Aorta (tissue), 5 donors: ENCODE results near the gene TTC9. TPM values are rescaled to one million over a fixed set of nuclear protein-coding genes. Genes with fewer than 3 reads are reported as not detected.

Source experiments
- ATAC-seq: fragments of 200-7000 bp; cut with Tn5 transposase; one replicate; pipeline ENCODE4 v1.9.1; 2022; ENCODE audit warnings: moderate library complexity; ENCODE audit not compliant: low FRiP score
- DNase-seq, 2 donors: peaks; one replicate each; pipeline ENCODE4 v3.0.0-alpha.2; 2020
- H3K27ac ChIP-seq, 2 donors: one replicate each; pipeline ENCODE4 v1.5.1; 2013; ENCODE audit warnings: low read length in 2 of 2, mild to moderate bottlenecking in 2 of 2, moderate library complexity in 2 of 2, control low read depth in 1 of 2, inconsistent platforms in 1 of 2, low read depth in 1 of 2
- H3K27me3 ChIP-seq, 2 donors: one replicate each; pipeline ENCODE4 v1.6.1; 2013; ENCODE audit warnings: control low read depth in 1 of 2, low read length in 1 of 2, mild to moderate bottlenecking in 1 of 2, moderate library complexity in 1 of 2; ENCODE audit not compliant: insufficient read depth in 2 of 2, control insufficient read depth in 1 of 2
- H3K36me3 ChIP-seq, 2 donors: one replicate each; pipeline ENCODE4 v1.6.1; 2013; ENCODE audit warnings: control low read depth in 1 of 2, low read length in 1 of 2, mild to moderate bottlenecking in 1 of 2; ENCODE audit not compliant: insufficient read depth in 2 of 2, control insufficient read depth in 1 of 2
- H3K4me1 ChIP-seq, 2 donors: one replicate each; pipeline ENCODE4 v1.6.1; 2013; ENCODE audit warnings: low read length in 2 of 2, control low read depth in 1 of 2, mild to moderate bottlenecking in 1 of 2, moderate library complexity in 1 of 2; ENCODE audit not compliant: insufficient read depth in 2 of 2, control insufficient read depth in 1 of 2
- H3K4me3 ChIP-seq, 2 donors: one replicate each; pipeline ENCODE4 v1.5.1; 2013; ENCODE audit warnings: low read length in 2 of 2, control low read depth in 1 of 2, mild to moderate bottlenecking in 1 of 2
- H3K9me3 ChIP-seq: one replicate; pipeline ENCODE4 v1.6.1; 2013; ENCODE audit warnings: mild to moderate bottlenecking, low read length; ENCODE audit not compliant: control insufficient read depth
- WGBS, 2 donors: extraction: QIAGEN DNeasy Blood & Tissue Kit; methylation state at CpG; one replicate each; pipeline ENCODE4 v1.1.7; 2013; 5-methylcytosine and 5-hydroxymethylcytosine counted together
- intact Hi-C, 2 donors: fragments of 100-400 bp; cut with DNase I; formaldehyde crosslinking; loops; one replicate each; pipeline versions ENCODE4 v1.14.2 to v1.15.0; 2022
- long read RNA-seq, 2 donors: library from polyadenylated mRNA; unstranded; transcript quantifications; one replicate each; pipeline ENCODE4 v2.0.0, GENCODE V29; 2020 to 2021
- polyA plus RNA-seq, 2 donors: library from polyadenylated mRNA; stranded (reverse); fragments of 200-250 nt; gene quantifications; one replicate each; pipeline ENCODE4 v1.2.3, GENCODE V29; 2013
- total RNA-seq, 2 donors: library from RNA; stranded (reverse); fragmentation: NEBNext Ultra II Directional; extraction: Animal tissue kit (Norgen Biotek cat#: 25700); gene quantifications; one replicate each; pipeline ENCODE4 v1.2.1, GENCODE V29; 2021
- donor health status: healthy with polysubstance abuse.
- donor health status: Bipolar disorder and iron deficiency.
- donor health status: DM: no; HTN: no; CAD: no.
- donor health status: DM: no; HTN: no; CAD: no.
- donor health status: DM: yes; HTN: yes; CAD: no.

TTC9 gene
- 1 to 10 TPM; 2.7 to 2.9 TPM for total RNA-seq
- 1 to 10 TPM; 1.6 to 2.8 TPM for polyA plus RNA-seq
- long read RNA-seq, donor 1: 0 reads
- long read RNA-seq, donor 2, full-length matches to known transcripts: 6 of 6 reads
- long read RNA-seq, donor 2, partial matches to known transcripts: 0 of 6 reads
- long read RNA-seq, donor 2, other reads (novel, unspliced or antisense): 0 of 6 reads

DNA sequence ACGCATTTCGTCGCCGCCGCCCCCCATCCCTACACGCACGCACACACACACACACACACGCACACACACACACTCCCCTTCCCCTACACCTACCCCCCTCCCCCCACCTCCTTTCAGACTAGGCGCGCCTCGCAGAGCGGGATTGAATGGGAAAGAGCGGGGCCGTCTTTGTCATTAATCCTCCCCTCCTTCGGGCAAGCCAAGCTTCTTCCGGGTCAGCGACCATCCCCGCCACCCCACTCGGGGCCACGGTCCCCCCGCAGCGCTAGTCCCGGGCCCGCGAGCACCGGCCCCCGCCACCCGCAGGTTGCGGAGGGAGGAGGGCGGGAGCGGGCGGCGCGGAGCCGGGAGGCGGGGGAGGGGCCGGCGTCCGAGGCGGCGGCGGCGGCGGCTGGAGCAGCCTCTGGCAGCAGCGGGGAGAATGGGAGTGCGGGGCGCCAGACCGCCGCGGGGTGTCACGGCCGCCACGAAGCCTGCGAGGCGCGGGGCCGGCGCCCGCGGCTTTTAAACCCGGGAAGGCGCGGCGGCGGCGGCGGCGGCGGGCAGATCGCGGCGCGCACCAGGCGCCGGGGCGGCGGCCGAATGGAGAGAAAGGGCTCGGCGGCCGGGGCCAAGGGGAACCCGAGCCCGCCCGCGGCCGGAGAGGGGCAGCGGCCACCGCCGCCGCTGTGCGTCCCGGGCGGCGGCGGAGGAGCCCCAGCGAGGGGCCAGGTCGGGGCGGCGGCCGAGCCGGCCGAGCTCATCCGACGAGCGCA lies at the start of gene TTC9:
Gene TTC9, plus strand, starts transcription at position 369 of the 755 bp plus-strand sequence. Its CDS starts 214 bp downstream, at position 583.
- peaks cover 0 to 5% of the 10 kb centered on the region in 2 donors for H3K4me1 ChIP-seq
- no peaks in the 10 kb centered on the region for H3K9me3 ChIP-seq
- H3K36me3 ChIP-seq: no peaks in the 10 kb centered on the region
- DNase-seq (peak; percentile 45 to 78), ATAC-seq (peak; percentile 76)
- intact Hi-C loops: loop anchor here in 1 of 2 donors (5.0 kb wide), 2 partner anchors 34 to 71 kb away; no protein-coding TSS in a partner anchor
- WGBS, 2 donors: 1% methylated on average over 37 to 105 of the region's 105 CpGs
- peak within 1 kb of the TSS; percentile 93 to 99 for H3K4me3 ChIP-seq
- H3K27ac ChIP-seq: no peak within 1 kb of the TSS
- no peaks in the 10 kb centered on the region for H3K27me3 ChIP-seq

- Histone ChIP-seq H3K4me3 (no peak overlapping the region), H3K36me3 (peaks cover 5 to 8% of the 10 kb centered on the region in 2 donors), H3K4me1 (peaks cover 0 to 6% of the 10 kb centered on the region in 2 donors), H3K27me3 (no peaks in the 10 kb centered on the region), H3K27ac (no peak overlapping the region), H3K9me3 (no peaks in the 10 kb centered on the region)
- DNase-seq (no peak), ATAC-seq (no peak)
- WGBS, 2 donors: 96 to 97% methylated on average over 9 of the region's 9 CpGs
- intact Hi-C loops: no loop called here
Measured at GRCh38 chr14:70594461-70594860, 47.3 kb upstream of the TTC9 start.

- ATAC-seq (no peak), DNase-seq (no peak)
- Histone ChIP-seq H3K27me3 (no peaks in the 10 kb centered on the region), H3K36me3 (peaks cover 5 to 8% of the 10 kb centered on the region in 2 donors), H3K4me1 (peaks cover 0 to 7% of the 10 kb centered on the region in 2 donors), H3K4me3 (no peak overlapping the region), H3K27ac (no peak overlapping the region), H3K9me3 (no peaks in the 10 kb centered on the region)
- intact Hi-C loops: no loop called here
- 71 to 79% methylated on average over 9 of the region's 9 CpGs for WGBS, 2 donors
Measured at GRCh38 chr14:70595443-70596185, 46.1 kb upstream of the TTC9 start.

- ATAC-seq (no peak), DNase-seq (no peak)
- no peaks in the 10 kb centered on the region for H3K27me3 ChIP-seq
- peaks cover 0 to 7% of the 10 kb centered on the region in 2 donors for H3K4me1 ChIP-seq
- 88 to 93% methylated on average over 3 of the region's 3 CpGs for WGBS, 2 donors
- no peak overlapping the region for H3K27ac ChIP-seq
- H3K9me3 ChIP-seq: no peaks in the 10 kb centered on the region
- no peak overlapping the region for H3K4me3 ChIP-seq
- peaks cover 5 to 8% of the 10 kb centered on the region in 2 donors for H3K36me3 ChIP-seq
- intact Hi-C loops: no loop called here
Measured at GRCh38 chr14:70597731-70598130, 44.0 kb upstream of the TTC9 start.

DNA sequence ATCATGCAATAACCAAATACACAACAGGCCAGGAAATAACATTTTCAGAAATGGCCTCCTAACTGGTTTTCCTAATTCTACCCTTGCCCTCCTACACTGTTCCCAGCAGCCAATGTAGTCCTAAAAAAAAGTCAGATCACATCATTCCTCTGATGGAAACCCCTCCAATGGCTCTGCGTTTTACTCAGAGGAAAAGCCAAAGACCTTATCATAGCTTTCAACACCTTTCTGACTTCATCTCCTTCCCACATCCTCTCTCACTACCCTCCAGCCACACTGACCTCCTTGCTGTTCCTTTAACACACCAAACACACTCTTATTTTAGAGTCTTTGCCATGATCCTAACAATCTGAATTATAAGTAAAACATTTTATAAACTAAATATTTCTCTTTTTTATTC lies 42.4 kb upstream of the TTC9 start:
- Histone ChIP-seq H3K27ac (no peak overlapping the region), H3K4me1 (peaks cover 0 to 7% of the 10 kb centered on the region in 2 donors), H3K9me3 (no peaks in the 10 kb centered on the region), H3K27me3 (no peaks in the 10 kb centered on the region), H3K36me3 (peaks cover 0 to 5% of the 10 kb centered on the region in 2 donors), H3K4me3 (peak overlapping the region; percentile 16 to 100)
- intact Hi-C loops: no loop called here
- WGBS, 2 donors: 16 to 17% methylated on average over 1 of the region's 1 CpG
- ATAC-seq (no peak), DNase-seq (no peak)

DNA sequence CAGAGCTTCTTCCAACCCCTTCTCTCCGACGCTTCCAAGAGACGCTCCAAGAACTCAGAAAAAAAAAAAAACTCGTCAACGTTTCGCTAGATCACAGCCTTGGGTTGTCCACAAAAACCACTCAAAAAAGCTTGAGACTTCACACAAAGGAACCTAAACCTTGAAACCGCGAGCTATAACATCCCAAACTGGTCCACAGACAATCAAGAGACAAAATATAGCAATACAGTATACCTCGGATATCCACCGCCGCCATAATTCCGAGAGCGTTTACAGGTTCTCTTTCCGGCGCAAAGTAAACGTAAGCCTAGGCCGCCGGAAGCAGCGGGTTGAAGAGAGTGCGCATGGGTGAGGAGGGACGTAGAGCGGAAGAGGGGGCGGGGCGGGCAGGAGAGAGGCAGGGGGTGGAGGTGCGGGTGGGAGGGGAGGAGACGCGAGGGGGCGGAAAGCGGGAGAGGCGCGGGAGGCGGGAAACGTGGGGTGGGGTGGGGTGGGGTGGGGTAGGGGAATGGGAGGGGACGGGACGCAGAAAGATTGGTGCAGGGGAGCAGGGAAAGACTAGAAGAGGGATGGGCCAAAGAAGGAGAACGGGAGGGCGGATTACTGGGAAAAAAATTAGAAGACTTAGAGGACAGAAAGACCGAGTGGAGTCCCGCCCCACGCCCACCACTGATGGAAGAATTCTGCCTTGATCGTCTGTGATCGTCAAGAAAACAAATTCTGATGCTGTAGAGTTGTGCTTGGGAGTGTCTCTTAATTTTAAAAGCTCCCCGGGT lies 41.1 kb upstream of the TTC9 start, which contains the start of gene MED6:
Gene MED6, minus strand, starts transcription at position 274 of the 776 bp plus-strand sequence. Its CDS starts 18 bp downstream, at position 256.
- no peaks in the 10 kb centered on the region for H3K36me3 ChIP-seq
- DNase-seq (peak; percentile 96 to 98), ATAC-seq (peak; percentile 97)
- intact Hi-C loops: loop anchor here in 1 of 2 donors (5.0 kb wide), 1 partner anchor 112 kb away; no protein-coding TSS in a partner anchor
- no peaks in the 10 kb centered on the region for H3K9me3 ChIP-seq
- H3K4me1 ChIP-seq: peaks cover 0 to 7% of the 10 kb centered on the region in 2 donors
- H3K27me3 ChIP-seq: no peaks in the 10 kb centered on the region
- WGBS, 2 donors: 1% methylated on average over 43 of the region's 43 CpGs
- peak within 1 kb of the TSS; percentile 70 to 100 for H3K4me3 ChIP-seq
- no peak within 1 kb of the TSS for H3K27ac ChIP-seq

- H3K36me3 ChIP-seq: no peaks in the 10 kb centered on the region
- 7 to 8% methylated on average over 3 of the region's 3 CpGs for WGBS, 2 donors
- DNase-seq: no peak
- no peak for ATAC-seq
- H3K4me1 ChIP-seq: peaks cover 0 to 7% of the 10 kb centered on the region in 2 donors
- no peaks in the 10 kb centered on the region for H3K27me3 ChIP-seq
- intact Hi-C loops: loop anchor here in 1 of 2 donors (5.0 kb wide), 1 partner anchor 111 kb away; no protein-coding TSS in a partner anchor
- H3K9me3 ChIP-seq: no peaks in the 10 kb centered on the region
- H3K27ac ChIP-seq: no peak overlapping the region
- H3K4me3 ChIP-seq: peak overlapping the region in 1 of 2 donors; percentile 61
Measured at GRCh38 chr14:70601162-70601561, 40.6 kb upstream of the TTC9 start.

DNA sequence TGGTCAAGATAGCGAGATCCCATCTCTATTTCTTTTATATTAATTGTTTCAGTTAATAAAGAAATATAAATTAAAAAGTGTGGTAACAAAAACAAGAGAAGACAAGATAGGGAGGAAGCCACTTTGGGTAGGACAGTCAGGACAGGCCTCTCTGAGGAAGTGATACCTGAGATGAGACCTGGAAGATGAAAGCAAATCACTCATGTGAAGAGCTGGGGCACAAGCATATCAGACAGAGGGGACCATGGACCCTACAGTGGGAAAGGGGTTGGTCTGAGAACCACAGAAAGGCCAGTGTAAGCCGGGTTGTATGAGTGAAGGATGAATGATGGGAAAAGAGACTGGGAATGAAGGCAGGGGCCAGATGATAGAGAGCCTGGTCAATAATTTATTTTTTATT lies 39.5 kb upstream of the TTC9 start:
- 81 to 85% methylated on average over 2 of the region's 2 CpGs for WGBS, 2 donors
- Histone ChIP-seq H3K27ac (no peak overlapping the region), H3K9me3 (no peaks in the 10 kb centered on the region), H3K36me3 (no peaks in the 10 kb centered on the region), H3K27me3 (no peaks in the 10 kb centered on the region), H3K4me3 (no peak overlapping the region), H3K4me1 (peaks cover 0 to 7% of the 10 kb centered on the region in 2 donors)
- ATAC-seq (no peak), DNase-seq (no peak)
- intact Hi-C loops: loop anchor here in 1 of 2 donors (5.0 kb wide), 1 partner anchor 110 kb away; no protein-coding TSS in a partner anchor
